Vagina (tissue), 2 donors: Measurements from ENCODE around the gene LIN37. TPM values are rescaled to one million over a fixed set of nuclear protein-coding genes. Genes with fewer than 3 reads are reported as not detected.

Experiments
- DNase-seq, 2 donors: peaks; one replicate each; pipeline ENCODE4 v3.0.0-alpha.2; 2017; ENCODE audit errors: extremely low spot score in 2 of 2
- H3K27ac ChIP-seq: fragments of 200-600 bp; sonication (generic); one replicate; pipeline ENCODE4 v1.5.1; 2019
- H3K27me3 ChIP-seq: fragments of 200-600 bp; sonication (generic); one replicate; pipeline ENCODE4 v1.5.1; 2019
- H3K36me3 ChIP-seq, 2 donors: fragments of 200-600 bp; sonication (generic); one replicate each; pipeline ENCODE4 v1.5.1; 2017 to 2019
- H3K4me1 ChIP-seq: fragments of 200-600 bp; sonication (generic); one replicate; pipeline ENCODE4 v1.5.1; 2019
- H3K4me3 ChIP-seq, 2 donors: fragments of 200-600 bp; sonication (generic); 1 replicate in 1 of 2; 2 replicates in 1 of 2; pipeline ENCODE4 v1.5.1; 2016 to 2019
- H3K9me3 ChIP-seq: fragments of 200-600 bp; sonication (generic); one replicate; pipeline ENCODE4 v1.5.1; 2019
- POLR2A ChIP-seq, 2 donors: fragments of 450-650 bp; IDR thresholded peaks; one replicate each; pipeline ENCODE4 v1.6.1; 2017; ENCODE audit warnings: antibody characterized with exemption in 2 of 2, mild to moderate bottlenecking in 2 of 2, moderate library complexity in 2 of 2
- POLR2AphosphoS5 ChIP-seq, 2 donors: sonication (generic); formaldehyde crosslinking; IDR thresholded peaks; one replicate each; pipeline ENCODE4 v1.9.0; 2017; ENCODE audit warnings: antibody characterized with exemption in 2 of 2, mild to moderate bottlenecking in 2 of 2, low read depth in 1 of 2; ENCODE audit not compliant: insufficient read depth in 1 of 2
- intact Hi-C: fragments of 100-400 bp; cut with DNase I; formaldehyde crosslinking; loops from one replicate; pipeline ENCODE4 v1.15.1; 2023
- total RNA-seq: library from RNA; depleted of rRNA; stranded (reverse); fragments of >200 nt; gene quantifications from one replicate; pipeline ENCODE4 v1.2.3, GENCODE V29; 2016
- TF ChIP-seq, protein P1 (sequence below), 3 experiments: fragments of 450-650 bp in 2 of 3; fragments of 200-600 bp in 1 of 3; sonication (generic) in 1 of 3; IDR thresholded peaks; one replicate each; pipeline ENCODE4 v1.5.1; 2017 to 2019; ENCODE audit warnings: antibody characterized with exemption in 3 of 3, mild to moderate bottlenecking in 2 of 3, moderate library complexity in 2 of 3

Gene LIN37
- total RNA-seq, 1 donor from 2014 or later = 11.3 TPM

- DNase-seq = no peak
- H3K9me3 ChIP-seq = no peaks in the 10 kb centered on the region
- TF ChIP-seq, protein P1, sequence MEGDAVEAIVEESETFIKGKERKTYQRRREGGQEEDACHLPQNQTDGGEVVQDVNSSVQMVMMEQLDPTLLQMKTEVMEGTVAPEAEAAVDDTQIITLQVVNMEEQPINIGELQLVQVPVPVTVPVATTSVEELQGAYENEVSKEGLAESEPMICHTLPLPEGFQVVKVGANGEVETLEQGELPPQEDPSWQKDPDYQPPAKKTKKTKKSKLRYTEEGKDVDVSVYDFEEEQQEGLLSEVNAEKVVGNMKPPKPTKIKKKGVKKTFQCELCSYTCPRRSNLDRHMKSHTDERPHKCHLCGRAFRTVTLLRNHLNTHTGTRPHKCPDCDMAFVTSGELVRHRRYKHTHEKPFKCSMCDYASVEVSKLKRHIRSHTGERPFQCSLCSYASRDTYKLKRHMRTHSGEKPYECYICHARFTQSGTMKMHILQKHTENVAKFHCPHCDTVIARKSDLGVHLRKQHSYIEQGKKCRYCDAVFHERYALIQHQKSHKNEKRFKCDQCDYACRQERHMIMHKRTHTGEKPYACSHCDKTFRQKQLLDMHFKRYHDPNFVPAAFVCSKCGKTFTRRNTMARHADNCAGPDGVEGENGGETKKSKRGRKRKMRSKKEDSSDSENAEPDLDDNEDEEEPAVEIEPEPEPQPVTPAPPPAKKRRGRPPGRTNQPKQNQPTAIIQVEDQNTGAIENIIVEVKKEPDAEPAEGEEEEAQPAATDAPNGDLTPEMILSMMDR (IDR thresholded peaks at IDR 0.05) = no peak
- peaks cover 30% of the 10 kb centered on the region for H3K4me1 ChIP-seq
- intact Hi-C loops = loop anchor here (5.0 to 10.0 kb wide), 2 partner anchors 171 to 217 kb away; partner anchors contain the start of genes LRFN3 and TMEM147
- H3K36me3 ChIP-seq = peaks cover 0 to 28% of the 10 kb centered on the region in 2 donors
- no peaks in the 10 kb centered on the region for H3K27me3 ChIP-seq
- H3K4me3 ChIP-seq = peak within 1 kb of the TSS; percentile 67 to 86
- peak within 1 kb of the TSS; percentile 85 for H3K27ac ChIP-seq
Measured at GRCh38 chr19:35717665-35718344, 30.6 kb upstream of the LIN37 start, which contains the start of gene KMT2B. TSS of gene KMT2B (plus strand) at chr19:35718003. CDS start at chr19:35718019, 16 bp downstream.

DNA sequence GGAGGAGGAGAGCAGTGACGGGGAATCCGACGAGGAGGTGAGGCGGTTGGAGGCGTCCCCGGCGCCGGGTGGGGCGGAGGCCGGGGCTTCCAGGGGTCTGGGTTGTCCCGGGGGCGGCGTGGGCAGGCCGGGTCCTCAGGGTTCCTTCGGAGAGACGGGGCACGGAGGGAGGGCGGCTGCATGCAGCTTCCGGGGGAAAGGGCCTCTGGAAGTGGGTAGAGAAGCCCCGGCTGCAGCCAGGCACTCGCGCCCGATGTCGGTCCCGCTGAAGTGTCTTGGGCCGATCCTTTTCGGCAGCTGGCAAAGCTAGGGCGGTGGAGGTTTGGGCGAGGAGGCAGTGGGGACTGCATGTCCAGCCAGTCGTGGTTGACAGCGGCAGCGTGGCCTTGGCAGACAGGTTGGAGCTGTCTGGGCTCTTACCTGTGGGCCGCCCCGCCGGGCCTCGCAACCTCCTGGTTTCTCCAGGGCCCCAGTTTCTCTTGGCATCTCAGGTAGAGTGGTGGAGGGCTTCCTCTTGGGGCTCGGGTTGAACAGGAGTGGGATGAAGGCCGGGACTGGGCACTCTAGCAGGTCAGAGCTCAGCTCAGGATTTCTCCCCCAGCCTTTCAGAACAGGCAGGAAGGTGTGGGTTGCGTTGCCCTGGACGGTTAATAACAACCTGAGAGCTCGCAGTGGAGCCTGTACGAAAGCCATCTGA, 29.9 kb upstream of the LIN37 start:
- TF ChIP-seq POLR2AphosphoS5 (IDR thresholded peaks at IDR 0.05; ENCODE audit: insufficient read depth in 1 of 2, low read depth in 1 of 2) = peak in 1 of 2 donors; percentile 29
- no peak for TF ChIP-seq POLR2A (IDR thresholded peaks at IDR 0.05)
- TF ChIP-seq, protein P1 (IDR thresholded peaks at IDR 0.05) = no peak
- Histone ChIP-seq H3K4me1 (peaks cover 30% of the 10 kb centered on the region), H3K9me3 (no peaks in the 10 kb centered on the region), H3K36me3 (peaks cover 0 to 35% of the 10 kb centered on the region in 2 donors), H3K27me3 (no peaks in the 10 kb centered on the region), H3K27ac (peak overlapping the region; percentile 82), H3K4me3 (peak overlapping the region; percentile 67 to 86)
- intact Hi-C loops = loop anchor here (5.0 to 10.0 kb wide), 2 partner anchors 171 to 216 kb away; partner anchors contain the start of genes LRFN3 and TMEM147
- DNase-seq = no peak

- Histone ChIP-seq H3K36me3 (peaks cover 3 to 46% of the 10 kb centered on the region in 2 donors), H3K27me3 (no peaks in the 10 kb centered on the region), H3K4me3 (peak overlapping the region in 1 of 2 donors; percentile 67), H3K27ac (no peak overlapping the region), H3K4me1 (peaks cover 30% of the 10 kb centered on the region), H3K9me3 (no peaks in the 10 kb centered on the region)
- TF ChIP-seq, protein P1 (IDR thresholded peaks at IDR 0.05) = no peak
- TF ChIP-seq POLR2AphosphoS5 (IDR thresholded peaks at IDR 0.05; ENCODE audit: insufficient read depth in 1 of 2, low read depth in 1 of 2) (no peak), POLR2A (IDR thresholded peaks at IDR 0.05) (no peak)
- DNase-seq = no peak
- intact Hi-C loops = loop anchor here (5.0 to 10.0 kb wide), 2 partner anchors 172 to 215 kb away; partner anchors contain the start of genes LRFN3 and TMEM147
Measured at GRCh38 chr19:35719402-35720162, 28.8 kb upstream of the LIN37 start.

GRCh38 chr19:35720163-35720524, 28.2 kb upstream of the LIN37 start:
- Histone ChIP-seq H3K27ac (no peak overlapping the region), H3K4me3 (no peak overlapping the region), H3K9me3 (no peaks in the 10 kb centered on the region), H3K36me3 (peaks cover 3 to 51% of the 10 kb centered on the region in 2 donors), H3K27me3 (no peaks in the 10 kb centered on the region), H3K4me1 (peaks cover 29% of the 10 kb centered on the region)
- no peak for TF ChIP-seq POLR2A (IDR thresholded peaks at IDR 0.05)
- TF ChIP-seq, protein P1 (IDR thresholded peaks at IDR 0.05) = no peak
- TF ChIP-seq POLR2AphosphoS5 (IDR thresholded peaks at IDR 0.05; ENCODE audit: insufficient read depth in 1 of 2, low read depth in 1 of 2) = no peak
- no peak for DNase-seq
- intact Hi-C loops = no loop called here
